ENCODE results near the gene FADS1.

The FADS1 gene

GRCh38 chr11:61794579-61794978 lies 22.2 kb downstream of the FADS1 start:
- no peak for TF ChIP-seq CTCF (IDR thresholded peaks at IDR 0.05; ENCODE audit: insufficient read depth, low read depth, low read length, missing control alignments)
- DNase-seq (ENCODE audit: low read depth) = no peak
- H3K4me3 ChIP-seq (ENCODE audit: low read length) = no peak overlapping the region

GRCh38 chr11:61793829-61794204 lies 23.0 kb downstream of the FADS1 start:
- TF ChIP-seq CTCF (IDR thresholded peaks at IDR 0.05; ENCODE audit: insufficient read depth, low read depth, low read length, missing control alignments) = no peak
- peak overlapping the region; percentile 99 for H3K4me3 ChIP-seq (ENCODE audit: low read length)
- no peak for DNase-seq (ENCODE audit: low read depth)

- no peak for TF ChIP-seq CTCF (IDR thresholded peaks at IDR 0.05; ENCODE audit: insufficient read depth, low read depth, low read length, missing control alignments)
- DNase-seq (ENCODE audit: low read depth) = peak; percentile 11
- peak overlapping the region; percentile 99 for H3K4me3 ChIP-seq (ENCODE audit: low read length)
Observed at GRCh38 chr11:61793083-61793828, 23.5 kb downstream of the FADS1 start.

GRCh38 chr11:61792310-61793082 lies 24.3 kb downstream of the FADS1 start, which contains the start of the genes FEN1 and TMEM258:
FEN1 (plus strand) TSS chr11:61792911; CDS start chr11:61795362, 2,451 bp downstream.
TMEM258 (minus strand) TSS chr11:61792599; CDS start chr11:61792558, 41 bp downstream.
- H3K4me3 ChIP-seq (ENCODE audit: low read length) = peak within 1 kb of the TSS; percentile 99
- DNase-seq (ENCODE audit: low read depth) = peak; percentile 97
- TF ChIP-seq CTCF (IDR thresholded peaks at IDR 0.05; ENCODE audit: insufficient read depth, low read depth, low read length, missing control alignments) = no peak

GRCh38 chr11:61791737-61792309 lies 25.0 kb downstream of the FADS1 start:
- no peak for TF ChIP-seq CTCF (IDR thresholded peaks at IDR 0.05; ENCODE audit: insufficient read depth, low read depth, low read length, missing control alignments)
- peak; percentile 81 for DNase-seq (ENCODE audit: low read depth)

GRCh38 chr11:61787928-61788491 lies 28.8 kb downstream of the FADS1 start:
- peak; percentile 56 for DNase-seq (ENCODE audit: low read depth)

More at GRCh38 chr11:61791737-61792309, 25.0 kb downstream of the FADS1 start:
- H3K4me3 ChIP-seq (ENCODE audit: low read length) = peak overlapping the region; percentile 99

More at GRCh38 chr11:61787928-61788491, 28.8 kb downstream of the FADS1 start:
- H3K4me3 ChIP-seq (ENCODE audit: low read length) = no peak overlapping the region
- TF ChIP-seq CTCF (IDR thresholded peaks at IDR 0.05; ENCODE audit: insufficient read depth, low read depth, low read length, missing control alignments) = peak; percentile 47
